ENCODE data around the gene RET.

DNA sequence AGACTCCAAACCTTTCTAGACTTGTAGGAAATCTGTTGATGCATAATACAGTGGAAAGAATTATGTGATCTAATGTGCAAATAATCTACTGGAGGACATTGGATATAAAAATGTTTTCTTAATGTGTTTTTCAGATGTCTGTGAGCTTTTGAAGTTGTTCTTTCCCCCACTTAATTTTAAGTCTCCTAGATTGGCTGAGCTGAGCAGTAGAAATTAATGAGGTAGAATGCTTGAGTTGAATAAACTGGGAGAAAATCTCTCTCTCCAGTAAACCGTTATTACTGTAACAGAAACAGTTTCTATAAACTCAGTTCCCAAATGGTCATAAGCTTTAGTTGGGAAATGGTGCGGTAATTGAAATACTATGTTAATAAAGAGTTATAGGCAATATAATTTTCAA is 77.0 kb downstream of the RET start:
- TF ChIP-seq, protein P1, sequence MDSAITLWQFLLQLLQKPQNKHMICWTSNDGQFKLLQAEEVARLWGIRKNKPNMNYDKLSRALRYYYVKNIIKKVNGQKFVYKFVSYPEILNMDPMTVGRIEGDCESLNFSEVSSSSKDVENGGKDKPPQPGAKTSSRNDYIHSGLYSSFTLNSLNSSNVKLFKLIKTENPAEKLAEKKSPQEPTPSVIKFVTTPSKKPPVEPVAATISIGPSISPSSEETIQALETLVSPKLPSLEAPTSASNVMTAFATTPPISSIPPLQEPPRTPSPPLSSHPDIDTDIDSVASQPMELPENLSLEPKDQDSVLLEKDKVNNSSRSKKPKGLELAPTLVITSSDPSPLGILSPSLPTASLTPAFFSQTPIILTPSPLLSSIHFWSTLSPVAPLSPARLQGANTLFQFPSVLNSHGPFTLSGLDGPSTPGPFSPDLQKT (IDR thresholded peaks at IDR 0.05; ENCODE audit: borderline replicate concordance, low read depth, low read length): no peak
- TF ChIP-seq, protein P2, sequence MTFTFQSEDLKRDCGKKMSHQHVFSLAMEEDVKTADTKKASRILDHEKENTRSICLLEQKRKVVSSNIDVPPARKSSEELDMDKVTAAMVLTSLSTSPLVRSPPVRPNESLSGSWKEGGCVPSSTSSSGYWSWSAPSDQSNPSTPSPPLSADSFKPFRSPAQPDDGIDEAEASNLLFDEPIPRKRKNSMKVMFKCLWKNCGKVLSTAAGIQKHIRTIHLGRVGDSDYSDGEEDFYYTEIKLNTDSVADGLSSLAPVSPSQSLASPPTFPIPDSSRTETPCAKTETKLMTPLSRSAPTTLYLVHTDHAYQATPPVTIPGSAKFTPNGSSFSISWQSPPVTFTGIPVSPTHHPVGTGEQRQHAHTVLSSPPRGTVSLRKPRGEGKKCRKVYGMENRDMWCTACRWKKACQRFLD (tag by site-specific recombination; IDR thresholded peaks at IDR 0.05): no peak
- TF ChIP-seq, protein P3, sequence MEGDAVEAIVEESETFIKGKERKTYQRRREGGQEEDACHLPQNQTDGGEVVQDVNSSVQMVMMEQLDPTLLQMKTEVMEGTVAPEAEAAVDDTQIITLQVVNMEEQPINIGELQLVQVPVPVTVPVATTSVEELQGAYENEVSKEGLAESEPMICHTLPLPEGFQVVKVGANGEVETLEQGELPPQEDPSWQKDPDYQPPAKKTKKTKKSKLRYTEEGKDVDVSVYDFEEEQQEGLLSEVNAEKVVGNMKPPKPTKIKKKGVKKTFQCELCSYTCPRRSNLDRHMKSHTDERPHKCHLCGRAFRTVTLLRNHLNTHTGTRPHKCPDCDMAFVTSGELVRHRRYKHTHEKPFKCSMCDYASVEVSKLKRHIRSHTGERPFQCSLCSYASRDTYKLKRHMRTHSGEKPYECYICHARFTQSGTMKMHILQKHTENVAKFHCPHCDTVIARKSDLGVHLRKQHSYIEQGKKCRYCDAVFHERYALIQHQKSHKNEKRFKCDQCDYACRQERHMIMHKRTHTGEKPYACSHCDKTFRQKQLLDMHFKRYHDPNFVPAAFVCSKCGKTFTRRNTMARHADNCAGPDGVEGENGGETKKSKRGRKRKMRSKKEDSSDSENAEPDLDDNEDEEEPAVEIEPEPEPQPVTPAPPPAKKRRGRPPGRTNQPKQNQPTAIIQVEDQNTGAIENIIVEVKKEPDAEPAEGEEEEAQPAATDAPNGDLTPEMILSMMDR (tag by site-specific recombination; IDR thresholded peaks at IDR 0.05): no peak
- TF ChIP-seq ZNF654 (tag by site-specific recombination; IDR thresholded peaks at IDR 0.05; ENCODE audit: low read depth) (no peak), ZNF776 (tag by site-specific recombination; IDR thresholded peaks at IDR 0.05; ENCODE audit: borderline replicate concordance) (no peak), ZNF843 (tag by site-specific recombination; IDR thresholded peaks at IDR 0.05) (no peak), ZNF214 (tag by site-specific recombination; IDR thresholded peaks at IDR 0.05; ENCODE audit: borderline replicate concordance) (no peak), SETDB1 (IDR thresholded peaks at IDR 0.05; ENCODE audit: insufficient read length, low read length) (no peak), ZBTB8A (tag by site-specific recombination; IDR thresholded peaks at IDR 0.05) (no peak), GLI4 (tag by site-specific recombination; IDR thresholded peaks at IDR 0.05) (no peak), ZNF777 (tag by site-specific recombination; IDR thresholded peaks at IDR 0.05; ENCODE audit: borderline replicate concordance) (no peak), ZNF138 (tag by site-specific recombination; IDR thresholded peaks at IDR 0.05; ENCODE audit: borderline replicate concordance) (no peak), KLF16 (tag by site-specific recombination; IDR thresholded peaks at IDR 0.05) (no peak), TCF7L2 (IDR thresholded peaks at IDR 0.05; ENCODE audit: borderline replicate concordance, low read depth, low read length) (no peak)

All from HEK293 (cell line).